ENCODE results near the gene ITLN2.

DNA sequence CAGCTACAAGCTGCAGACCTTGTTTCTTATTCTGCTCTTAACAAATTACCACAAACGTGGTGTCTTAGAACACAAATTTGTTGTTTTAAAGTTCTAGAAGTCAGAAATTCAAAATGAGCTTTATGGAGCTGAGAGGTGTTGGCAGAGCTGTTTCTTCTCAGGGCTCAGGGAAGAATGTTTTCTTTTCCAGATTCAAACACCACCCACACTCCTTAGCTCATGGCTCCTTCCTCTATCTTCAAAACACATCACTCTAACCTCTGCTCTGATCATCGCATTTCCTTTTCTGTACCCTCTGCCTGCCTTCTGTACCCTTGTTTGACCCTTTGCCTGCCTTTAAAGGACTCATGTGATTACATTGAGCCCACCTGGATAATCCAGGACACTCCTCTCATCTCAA, 42.7 kb downstream of the ITLN2 start:
- TF ChIP-seq POLR2A (IDR thresholded peaks at IDR 0.05) (no peak), CTCF (IDR thresholded peaks at IDR 0.05) (no peak)

All from esophagus squamous epithelium (tissue), 4 donors.